Skeletal muscle satellite cell (primary cell): ENCODE measurements around the gene USP36.

Experiments
- H3K27me3 ChIP-seq: 2 replicates; pipeline ENCODE4 v1.7.0; 2013; ENCODE audit warnings: low read length; ENCODE audit not compliant: control insufficient read depth, insufficient read depth
- H3K36me3 ChIP-seq: 2 replicates; pipeline ENCODE4 v1.7.0; 2013; ENCODE audit warnings: mild to moderate bottlenecking, control low read depth, low read length; ENCODE audit not compliant: insufficient read depth
- H3K4me1 ChIP-seq: 2 replicates; pipeline ENCODE4 v1.7.0; 2013; ENCODE audit warnings: low read length; ENCODE audit not compliant: control insufficient read depth, insufficient read depth
- H3K4me2 ChIP-seq: 2 replicates; pipeline ENCODE4 v1.7.0; 2013; ENCODE audit warnings: mild to moderate bottlenecking, low read length
- H3K4me3 ChIP-seq: 2 replicates; pipeline ENCODE4 v1.7.0; 2013; ENCODE audit warnings: low read length
- H3K9ac ChIP-seq: 2 replicates; pipeline ENCODE4 v1.7.0; 2013; ENCODE audit warnings: mild to moderate bottlenecking, low read depth, low read length, moderate library complexity
- H3K9me3 ChIP-seq: replicated peaks from 2 replicates; pipeline ENCODE4 v1.7.0; 2013; ENCODE audit warnings: mild to moderate bottlenecking, control low read depth, low read length

The USP36 gene

DNA sequence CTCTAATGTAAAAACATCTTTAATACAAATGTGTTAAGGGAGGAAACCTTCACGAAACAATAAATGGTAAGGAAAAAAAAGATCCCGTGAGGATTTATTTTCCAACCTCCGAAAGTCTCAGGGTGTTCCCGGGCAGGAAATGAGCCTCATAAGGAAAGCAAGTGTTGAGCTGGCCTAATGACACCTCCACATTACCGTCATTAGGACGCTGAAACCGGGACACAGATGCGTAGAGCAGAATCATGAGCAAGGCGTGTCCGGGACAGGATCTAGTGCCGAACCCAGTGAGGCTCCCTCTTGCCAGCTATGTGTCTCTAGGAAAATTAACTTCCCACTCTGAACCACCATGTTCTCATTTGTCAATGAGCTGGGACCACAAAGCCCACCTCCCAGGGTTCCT lies 35.8 kb downstream of the USP36 start:
- Histone ChIP-seq H3K9me3 (no peaks in the 10 kb centered on the region), H3K36me3 (peaks cover 65% of the 10 kb centered on the region), H3K4me1 (no peaks in the 10 kb centered on the region)

GRCh38 chr17:78803186-78803845 lies 37.3 kb downstream of the USP36 start:
- peaks cover 67% of the 10 kb centered on the region for H3K36me3 ChIP-seq
- no peaks in the 10 kb centered on the region for H3K9me3 ChIP-seq
- H3K4me2 ChIP-seq, result no peak overlapping the region
- H3K4me3 ChIP-seq, result no peak overlapping the region
- no peaks in the 10 kb centered on the region for H3K27me3 ChIP-seq
- H3K9ac ChIP-seq, result no peak overlapping the region
- no peaks in the 10 kb centered on the region for H3K4me1 ChIP-seq

More for the DNA sequence above, 35.8 kb downstream of the USP36 start:
- H3K4me3 ChIP-seq, result no peak overlapping the region
- no peaks in the 10 kb centered on the region for H3K27me3 ChIP-seq
- no peak overlapping the region for H3K4me2 ChIP-seq
- no peak overlapping the region for H3K9ac ChIP-seq

DNA sequence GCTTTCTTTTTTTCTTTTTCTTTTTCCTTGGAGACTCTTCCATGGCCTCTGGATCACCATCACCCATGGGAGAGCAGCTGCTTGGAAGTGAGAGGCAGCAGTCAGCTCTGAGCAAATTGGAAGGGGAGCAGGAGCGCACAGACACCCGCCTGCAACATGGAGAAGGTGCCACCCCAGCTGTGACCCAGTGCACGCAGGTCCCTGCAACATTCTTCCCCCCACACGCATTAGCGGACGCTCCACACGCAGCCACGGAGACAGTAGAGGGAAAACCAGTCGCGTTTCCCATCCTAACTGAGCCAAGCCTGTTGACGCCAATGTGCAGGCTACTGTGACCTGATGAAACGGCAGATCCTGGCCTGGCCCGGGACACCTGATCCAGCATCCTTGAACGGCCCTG lies 38.2 kb downstream of the USP36 start:
- Histone ChIP-seq H3K36me3 (peaks cover 67% of the 10 kb centered on the region), H3K27me3 (no peaks in the 10 kb centered on the region), H3K4me2 (no peak overlapping the region), H3K9ac (no peak overlapping the region), H3K9me3 (no peaks in the 10 kb centered on the region), H3K4me3 (no peak overlapping the region), H3K4me1 (no peaks in the 10 kb centered on the region)

- Histone ChIP-seq H3K4me1 (no peaks in the 10 kb centered on the region), H3K9me3 (no peaks in the 10 kb centered on the region)
Measured at GRCh38 chr17:78802008-78802407, 38.6 kb downstream of the USP36 start.

DNA sequence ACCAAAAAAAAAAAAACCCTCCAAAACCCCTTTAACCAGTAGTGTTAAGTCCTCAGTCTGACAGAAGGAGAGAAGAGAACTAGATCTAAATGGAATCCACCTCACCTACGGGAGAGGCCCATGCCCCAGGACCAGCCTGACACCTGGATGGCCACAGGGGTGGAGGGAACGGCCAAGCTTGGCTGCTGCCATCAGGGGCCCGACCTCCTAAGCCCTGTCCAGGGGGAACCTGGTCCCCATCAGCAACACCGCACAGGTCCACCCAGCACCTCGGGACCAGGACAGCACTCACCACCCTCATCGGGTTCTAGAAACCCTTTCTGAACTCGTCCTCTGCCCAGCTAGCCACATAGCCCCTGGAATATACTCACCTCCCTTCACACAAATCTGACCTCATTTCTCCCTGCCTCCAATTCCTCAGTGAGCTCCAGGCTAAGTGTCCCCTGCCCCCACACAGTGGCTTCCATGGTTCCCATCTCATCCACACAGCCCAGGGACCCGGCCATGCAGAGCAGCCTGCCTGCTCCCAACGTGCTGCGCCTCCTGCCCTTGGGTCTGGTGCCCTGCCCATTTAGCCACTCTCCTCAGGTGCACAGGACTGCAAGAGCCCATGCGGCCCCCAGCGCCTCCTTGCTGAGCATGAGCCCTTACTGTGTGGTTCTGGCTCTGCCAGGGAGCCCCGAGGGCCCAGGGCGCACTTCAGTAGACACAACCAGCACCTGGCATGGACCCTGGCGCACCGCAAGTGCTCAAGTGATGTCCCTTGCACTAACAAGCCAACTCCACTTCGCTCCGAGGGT lies 40.3 kb downstream of the USP36 start:
- Histone ChIP-seq H3K9ac (no peak overlapping the region), H3K9me3 (no peaks in the 10 kb centered on the region), H3K27me3 (no peaks in the 10 kb centered on the region), H3K4me1 (no peaks in the 10 kb centered on the region), H3K36me3 (peaks cover 69% of the 10 kb centered on the region), H3K4me3 (no peak overlapping the region), H3K4me2 (no peak overlapping the region)

More at GRCh38 chr17:78802008-78802407, 38.6 kb downstream of the USP36 start:
- peaks cover 67% of the 10 kb centered on the region for H3K36me3 ChIP-seq
- H3K27me3 ChIP-seq, result no peaks in the 10 kb centered on the region
- H3K4me2 ChIP-seq, result no peak overlapping the region
- no peak overlapping the region for H3K9ac ChIP-seq
- no peak overlapping the region for H3K4me3 ChIP-seq

- no peak overlapping the region for H3K4me3 ChIP-seq
- no peak overlapping the region for H3K9ac ChIP-seq
- no peak overlapping the region for H3K4me2 ChIP-seq
- no peaks in the 10 kb centered on the region for H3K9me3 ChIP-seq
- H3K36me3 ChIP-seq, result peaks cover 71% of the 10 kb centered on the region
- no peaks in the 10 kb centered on the region for H3K27me3 ChIP-seq
- no peaks in the 10 kb centered on the region for H3K4me1 ChIP-seq
Measured at GRCh38 chr17:78798695-78799559, 41.7 kb downstream of the USP36 start.

- H3K4me2 ChIP-seq, result no peak overlapping the region
- H3K36me3 ChIP-seq, result peaks cover 65% of the 10 kb centered on the region
- no peak overlapping the region for H3K4me3 ChIP-seq
- no peaks in the 10 kb centered on the region for H3K27me3 ChIP-seq
- no peaks in the 10 kb centered on the region for H3K9me3 ChIP-seq
- no peak overlapping the region for H3K9ac ChIP-seq
- H3K4me1 ChIP-seq, result no peaks in the 10 kb centered on the region
Measured at GRCh38 chr17:78797691-78798585, 42.7 kb downstream of the USP36 start.

DNA sequence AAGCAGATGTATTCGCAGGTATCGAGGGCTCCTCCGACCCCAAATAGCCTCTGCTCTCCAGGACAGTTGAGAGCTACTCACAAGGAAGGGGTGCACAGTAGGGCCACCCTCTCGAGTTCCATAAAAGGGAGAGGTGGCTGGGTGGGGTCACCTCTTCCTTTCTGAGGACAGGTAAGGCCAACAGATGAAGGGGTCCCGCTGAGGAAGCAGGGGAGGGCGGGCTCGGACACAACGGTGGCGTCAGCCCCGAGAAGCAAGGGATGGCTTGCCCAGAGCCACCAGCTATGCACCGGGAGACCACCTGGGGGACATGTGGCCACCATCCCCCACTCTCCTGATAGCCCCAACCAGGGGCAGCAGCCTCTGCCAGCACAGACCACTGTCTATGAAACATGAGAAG lies 43.4 kb downstream of the USP36 start:
- Histone ChIP-seq H3K36me3 (peaks cover 58% of the 10 kb centered on the region), H3K4me2 (no peak overlapping the region), H3K9me3 (no peaks in the 10 kb centered on the region), H3K4me3 (no peak overlapping the region), H3K4me1 (peaks cover 2% of the 10 kb centered on the region), H3K9ac (no peak overlapping the region), H3K27me3 (no peaks in the 10 kb centered on the region)

DNA sequence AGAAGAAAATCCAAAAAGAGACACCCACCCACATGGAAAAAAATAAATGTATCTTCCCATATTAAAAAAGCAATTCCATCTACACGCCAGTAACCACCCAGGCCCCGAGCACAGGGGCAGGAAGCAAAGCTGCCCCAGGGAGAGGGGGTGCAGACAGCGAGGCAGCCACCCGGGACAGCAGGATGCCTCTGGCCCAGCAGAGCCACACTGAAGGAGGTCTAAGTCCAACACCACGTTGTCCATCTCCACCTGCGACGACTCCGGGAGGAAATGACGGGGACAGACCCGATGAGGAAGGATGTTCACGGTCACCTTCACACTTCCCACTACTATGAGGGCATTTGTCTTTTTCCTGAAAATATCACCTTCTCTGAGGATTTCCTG lies 44.1 kb downstream of the USP36 start:
- Histone ChIP-seq H3K4me3 (no peak overlapping the region), H3K4me1 (peaks cover 9% of the 10 kb centered on the region), H3K9me3 (no peaks in the 10 kb centered on the region), H3K27me3 (no peaks in the 10 kb centered on the region), H3K4me2 (no peak overlapping the region), H3K9ac (no peak overlapping the region), H3K36me3 (peaks cover 55% of the 10 kb centered on the region)

DNA sequence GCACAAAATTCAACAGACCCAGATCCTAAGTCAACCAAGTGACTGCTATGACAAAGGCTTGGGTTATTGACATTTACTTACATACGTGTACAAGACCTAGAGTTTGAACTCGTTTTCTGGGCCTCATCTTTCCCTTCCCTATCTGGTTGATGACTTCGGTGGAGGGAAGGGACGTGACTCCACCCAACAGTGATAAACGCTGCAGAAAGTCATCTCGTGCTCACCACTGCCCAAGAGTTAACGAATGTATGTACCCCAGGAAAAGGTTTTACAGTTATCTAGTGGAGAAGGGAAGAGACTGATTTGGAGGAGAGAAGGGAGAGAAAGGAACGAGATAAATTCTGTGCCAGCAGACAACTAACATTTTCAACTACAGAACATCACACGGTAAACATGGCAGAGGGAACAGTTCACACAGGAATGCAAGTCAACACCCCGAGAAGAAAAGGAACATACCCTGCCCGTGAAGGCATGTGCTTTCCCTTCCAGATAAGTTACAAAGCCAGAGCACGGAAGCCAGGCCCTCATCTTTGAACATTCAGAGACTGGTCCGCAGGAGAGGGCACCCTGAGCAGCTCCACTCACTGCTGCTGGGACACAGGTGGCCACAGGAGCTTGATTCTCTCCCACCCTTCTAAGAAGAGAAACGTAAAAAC lies 44.6 kb downstream of the USP36 start:
- H3K4me1 ChIP-seq, result peaks cover 14% of the 10 kb centered on the region
- H3K9me3 ChIP-seq, result no peaks in the 10 kb centered on the region
- H3K4me2 ChIP-seq, result no peak overlapping the region
- H3K36me3 ChIP-seq, result peaks cover 52% of the 10 kb centered on the region
- no peak overlapping the region for H3K4me3 ChIP-seq
- no peaks in the 10 kb centered on the region for H3K27me3 ChIP-seq
- no peak overlapping the region for H3K9ac ChIP-seq
